Measurements from ENCODE around the gene FMNL1. TPM values are rescaled to one million over a fixed set of nuclear protein-coding genes. Genes with fewer than 3 reads are reported as not detected.

FMNL1 gene
- total RNA-seq, 2 donors from 2014 or later = 4.0 to 5.2 TPM

DNA sequence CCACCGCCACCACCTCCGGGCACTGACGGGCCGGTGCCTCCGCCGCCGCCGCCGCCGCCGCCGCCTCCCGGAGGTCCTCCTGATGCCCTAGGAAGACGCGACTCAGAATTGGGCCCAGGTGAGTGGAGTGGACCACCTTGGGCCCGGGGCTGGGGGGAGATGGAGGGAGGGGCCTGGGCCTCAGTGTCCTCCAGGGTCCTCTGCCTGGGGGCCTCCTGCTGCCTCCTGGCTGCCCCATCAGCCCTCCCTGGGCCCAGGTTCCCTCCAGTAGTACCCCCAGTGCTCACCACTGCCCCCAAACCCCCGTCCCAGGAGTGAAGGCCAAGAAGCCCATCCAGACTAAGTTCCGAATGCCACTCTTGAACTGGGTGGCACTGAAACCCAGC lies 20.3 kb downstream of the FMNL1 start:
- no peak for DNase-seq
- Histone ChIP-seq H3K27ac (no peak overlapping the region), H3K27me3 (peaks cover 0 to 13% of the 10 kb centered on the region in 2 donors), H3K9me3 (no peaks in the 10 kb centered on the region), H3K36me3 (replicated peaks in 1 of 2; ENCODE audit: insufficient read depth in 1 of 2, low read depth in 2 of 2) (no peaks in the 10 kb centered on the region), H3K4me1 (peaks cover 22% of the 10 kb centered on the region), H3K4me3 (no peak overlapping the region)
- ATAC-seq = peak; percentile 6
- TF ChIP-seq POLR2A (IDR thresholded peaks at IDR 0.05) = no peak
- TF ChIP-seq, protein P1, sequence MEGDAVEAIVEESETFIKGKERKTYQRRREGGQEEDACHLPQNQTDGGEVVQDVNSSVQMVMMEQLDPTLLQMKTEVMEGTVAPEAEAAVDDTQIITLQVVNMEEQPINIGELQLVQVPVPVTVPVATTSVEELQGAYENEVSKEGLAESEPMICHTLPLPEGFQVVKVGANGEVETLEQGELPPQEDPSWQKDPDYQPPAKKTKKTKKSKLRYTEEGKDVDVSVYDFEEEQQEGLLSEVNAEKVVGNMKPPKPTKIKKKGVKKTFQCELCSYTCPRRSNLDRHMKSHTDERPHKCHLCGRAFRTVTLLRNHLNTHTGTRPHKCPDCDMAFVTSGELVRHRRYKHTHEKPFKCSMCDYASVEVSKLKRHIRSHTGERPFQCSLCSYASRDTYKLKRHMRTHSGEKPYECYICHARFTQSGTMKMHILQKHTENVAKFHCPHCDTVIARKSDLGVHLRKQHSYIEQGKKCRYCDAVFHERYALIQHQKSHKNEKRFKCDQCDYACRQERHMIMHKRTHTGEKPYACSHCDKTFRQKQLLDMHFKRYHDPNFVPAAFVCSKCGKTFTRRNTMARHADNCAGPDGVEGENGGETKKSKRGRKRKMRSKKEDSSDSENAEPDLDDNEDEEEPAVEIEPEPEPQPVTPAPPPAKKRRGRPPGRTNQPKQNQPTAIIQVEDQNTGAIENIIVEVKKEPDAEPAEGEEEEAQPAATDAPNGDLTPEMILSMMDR (IDR thresholded peaks at IDR 0.05) = no peak
- 32% methylated on average over 3 of the region's 18 CpGs; no CpG with 5 or more reads in 1 of the 2 donors for WGBS, 2 donors
- intact Hi-C loops (cut with DNase I) = no loop called here

DNA sequence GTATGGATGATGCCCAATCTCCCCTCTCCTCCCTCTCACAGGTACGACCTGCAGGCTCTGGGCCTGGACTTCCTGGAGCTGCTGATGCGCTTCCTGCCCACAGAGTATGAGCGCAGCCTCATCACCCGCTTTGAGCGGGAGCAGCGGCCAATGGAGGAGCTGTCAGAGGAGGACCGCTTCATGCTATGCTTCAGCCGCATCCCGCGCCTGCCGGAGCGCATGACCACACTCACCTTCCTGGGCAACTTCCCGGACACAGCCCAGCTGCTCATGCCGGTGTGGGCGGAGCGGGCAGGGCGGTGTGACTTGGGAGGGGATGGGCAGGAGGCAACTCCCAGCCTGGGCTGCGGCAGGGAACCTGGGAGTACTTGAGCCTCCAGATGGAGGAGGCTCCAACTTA lies 22.1 kb downstream of the FMNL1 start:
- no peaks in the 10 kb centered on the region for H3K9me3 ChIP-seq
- DNase-seq (no peak), ATAC-seq (no peak)
- no peak overlapping the region for H3K27ac ChIP-seq
- H3K4me3 ChIP-seq = no peak overlapping the region
- peaks cover 0 to 13% of the 10 kb centered on the region in 2 donors for H3K27me3 ChIP-seq
- WGBS, 2 donors = 83 to 92% methylated on average over 14 to 17 of the region's 18 CpGs
- peaks cover 29% of the 10 kb centered on the region for H3K4me1 ChIP-seq
- H3K36me3 ChIP-seq (replicated peaks in 1 of 2; ENCODE audit: insufficient read depth in 1 of 2, low read depth in 2 of 2) = no peaks in the 10 kb centered on the region
- intact Hi-C loops (cut with DNase I) = no loop called here
- TF ChIP-seq POLR2A (IDR thresholded peaks at IDR 0.05) = no peak
- TF ChIP-seq, protein P1 (IDR thresholded peaks at IDR 0.05) = no peak

DNA sequence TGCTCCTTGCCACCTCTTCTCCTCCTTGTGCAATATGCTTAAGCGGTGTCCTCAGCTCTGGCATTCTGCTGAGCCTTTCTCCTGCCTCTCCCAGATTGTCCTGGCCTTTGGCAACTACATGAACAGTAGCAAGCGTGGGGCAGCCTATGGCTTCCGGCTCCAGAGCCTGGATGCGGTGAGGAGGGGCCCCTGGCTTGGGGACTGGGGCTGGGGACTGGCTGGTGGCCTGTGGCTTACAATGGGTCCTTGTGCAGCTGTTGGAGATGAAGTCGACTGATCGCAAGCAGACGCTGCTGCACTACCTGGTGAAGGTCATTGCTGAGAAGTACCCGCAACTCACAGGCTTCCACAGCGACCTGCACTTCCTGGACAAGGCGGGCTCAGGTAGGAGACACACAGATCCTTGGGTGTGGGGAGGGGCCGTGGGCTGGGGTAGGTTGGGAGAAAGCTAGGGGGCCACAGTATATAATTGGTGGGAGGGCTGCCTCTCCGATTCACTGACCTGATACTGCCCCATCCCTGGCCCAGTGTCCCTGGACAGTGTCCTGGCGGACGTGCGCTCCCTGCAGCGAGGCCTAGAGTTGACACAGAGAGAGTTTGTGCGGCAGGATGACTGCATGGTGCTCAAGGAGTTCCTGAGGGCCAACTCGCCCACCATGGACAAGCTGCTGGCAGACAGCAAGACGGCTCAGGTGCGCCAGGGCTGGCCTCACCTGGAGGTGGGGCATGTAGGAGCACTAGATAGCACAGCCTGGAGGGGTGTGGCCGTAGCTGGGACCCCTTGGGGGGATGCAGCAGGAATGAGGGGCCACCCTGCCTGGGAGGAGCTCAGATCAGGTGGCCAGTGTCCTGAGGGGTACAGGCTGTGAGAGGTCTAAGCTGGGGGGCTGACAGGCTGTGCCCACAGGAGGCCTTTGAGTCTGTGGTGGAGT lies 23.3 kb downstream of the FMNL1 start:
- WGBS, 2 donors = 74 to 100% methylated on average over 4 to 20 of the region's 21 CpGs
- DNase-seq (no peak), ATAC-seq (no peak)
- peaks cover 0 to 13% of the 10 kb centered on the region in 2 donors for H3K27me3 ChIP-seq
- no peak for TF ChIP-seq POLR2A (IDR thresholded peaks at IDR 0.05)
- TF ChIP-seq, protein P1 (IDR thresholded peaks at IDR 0.05) = no peak
- H3K27ac ChIP-seq = no peak overlapping the region
- intact Hi-C loops (cut with DNase I) = no loop called here
- no peaks in the 10 kb centered on the region for H3K36me3 ChIP-seq (replicated peaks in 1 of 2; ENCODE audit: insufficient read depth in 1 of 2, low read depth in 2 of 2)
- no peaks in the 10 kb centered on the region for H3K9me3 ChIP-seq
- no peak overlapping the region for H3K4me3 ChIP-seq
- peaks cover 37% of the 10 kb centered on the region for H3K4me1 ChIP-seq

DNA sequence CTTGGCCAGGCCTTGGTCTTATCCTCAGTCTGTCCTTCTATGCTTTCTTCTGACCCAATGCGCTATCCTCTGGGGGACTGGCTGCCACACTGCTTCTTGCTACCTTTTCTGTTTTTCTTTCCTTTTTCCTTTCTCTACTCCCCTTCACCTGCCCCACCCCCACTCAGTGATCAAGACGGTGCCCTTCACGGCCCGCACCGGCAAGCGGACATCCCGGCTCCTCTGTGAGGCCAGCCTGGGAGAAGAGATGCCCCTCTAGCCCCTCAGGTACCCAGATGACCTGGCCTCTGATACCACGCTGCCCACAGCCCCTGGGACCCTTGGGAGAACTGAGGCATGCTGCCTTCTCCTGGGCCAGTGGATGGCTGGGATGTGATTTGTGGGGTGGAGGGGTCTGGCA lies 24.7 kb downstream of the FMNL1 start:
- no peaks in the 10 kb centered on the region for H3K36me3 ChIP-seq (replicated peaks in 1 of 2; ENCODE audit: insufficient read depth in 1 of 2, low read depth in 2 of 2)
- H3K9me3 ChIP-seq = no peaks in the 10 kb centered on the region
- peaks cover 30% of the 10 kb centered on the region for H3K4me1 ChIP-seq
- peak overlapping the region in 1 of 4 donors; percentile 58 for H3K27ac ChIP-seq
- WGBS, 2 donors = 66 to 79% methylated on average over 8 of the region's 8 CpGs
- peaks cover 0 to 3% of the 10 kb centered on the region in 2 donors for H3K27me3 ChIP-seq
- DNase-seq = no peak
- no peak for ATAC-seq
- TF ChIP-seq, protein P1 (IDR thresholded peaks at IDR 0.05) = no peak
- no peak for TF ChIP-seq POLR2A (IDR thresholded peaks at IDR 0.05)
- intact Hi-C loops (cut with DNase I) = no loop called here
- H3K4me3 ChIP-seq = no peak overlapping the region

Measured in body of pancreas (tissue), 4 donors.